NOMO-1 (cell line): Measurements from ENCODE around the gene TNS1.

Source experiments
- DNase-seq, 2 experiments: peaks; one replicate each; lab custom pipeline; 2025; ENCODE audit not compliant: unreplicated experiment in 2 of 2; lab: John Stamatoyannopoulos, UW

Gene TNS1

DNA sequence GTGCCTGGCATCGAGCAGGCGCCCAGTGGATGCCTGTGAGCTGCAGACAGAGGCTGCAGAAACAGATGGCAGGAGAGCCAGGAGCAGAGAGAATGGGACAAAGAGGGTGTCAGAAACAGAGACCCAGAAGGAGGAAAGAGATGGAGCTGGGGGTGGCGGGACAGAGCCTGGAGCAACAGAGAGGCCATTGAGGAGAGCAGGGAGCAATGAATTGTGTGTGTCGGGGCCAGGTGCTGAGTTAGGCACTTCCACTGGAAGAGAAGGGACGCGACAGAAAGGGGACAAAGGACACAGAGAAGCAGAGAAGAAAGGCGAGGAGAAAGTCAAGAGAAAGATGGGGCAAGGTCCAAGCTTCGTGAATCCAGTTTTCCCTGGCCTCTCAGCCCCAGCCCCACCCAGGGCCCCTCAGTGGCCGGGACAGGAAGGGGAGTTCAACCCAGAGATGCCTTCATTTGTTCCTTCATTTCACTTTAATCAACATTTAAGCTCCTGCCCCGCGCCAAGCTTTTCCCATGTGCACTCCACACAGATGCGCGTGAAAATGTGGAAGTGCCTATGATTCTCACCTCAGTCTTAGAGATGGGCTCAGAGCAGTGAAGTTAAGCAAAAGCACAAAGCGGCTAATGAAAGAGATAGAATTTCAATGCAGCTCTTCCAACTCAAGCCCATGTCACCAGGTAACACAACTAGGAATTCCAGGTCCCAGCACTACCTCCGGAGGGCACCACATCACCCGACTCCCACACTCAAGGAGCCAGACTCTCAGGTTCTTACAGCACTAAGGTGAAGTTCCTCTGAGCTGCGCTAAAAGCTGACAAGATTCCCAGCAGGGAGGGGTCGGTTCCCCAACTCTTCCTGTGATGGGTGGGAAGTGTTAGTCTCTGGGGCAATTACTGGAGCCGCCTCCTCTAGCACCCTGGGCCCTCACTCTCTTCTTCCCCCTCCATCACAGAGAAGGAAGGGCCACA is 55.1 kb downstream of the TNS1 start:
- DNase-seq: no peak

DNA sequence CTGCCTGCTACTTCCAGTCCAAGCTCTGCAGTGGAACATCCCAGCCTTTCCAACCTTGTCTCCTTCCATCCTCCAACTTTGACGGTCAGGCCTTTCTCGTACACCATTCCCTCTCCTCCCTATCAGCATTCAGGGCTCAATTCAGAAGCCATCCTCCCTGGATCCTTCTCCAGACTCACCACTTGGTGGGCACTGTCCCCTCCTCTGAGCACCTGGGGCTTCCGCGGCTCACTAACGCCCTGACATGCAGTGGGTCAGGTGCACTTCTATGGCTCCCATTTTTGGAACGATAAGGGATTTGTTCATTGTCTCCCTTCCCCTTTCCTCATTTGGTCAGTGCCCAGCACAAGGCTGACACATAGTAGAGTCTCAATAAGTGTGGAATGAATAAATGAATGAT is 56.7 kb downstream of the TNS1 start:
- no peak for DNase-seq

- no peak for DNase-seq
Measured at GRCh38 chr2:217945530-217945929, 57.3 kb downstream of the TNS1 start.

DNA sequence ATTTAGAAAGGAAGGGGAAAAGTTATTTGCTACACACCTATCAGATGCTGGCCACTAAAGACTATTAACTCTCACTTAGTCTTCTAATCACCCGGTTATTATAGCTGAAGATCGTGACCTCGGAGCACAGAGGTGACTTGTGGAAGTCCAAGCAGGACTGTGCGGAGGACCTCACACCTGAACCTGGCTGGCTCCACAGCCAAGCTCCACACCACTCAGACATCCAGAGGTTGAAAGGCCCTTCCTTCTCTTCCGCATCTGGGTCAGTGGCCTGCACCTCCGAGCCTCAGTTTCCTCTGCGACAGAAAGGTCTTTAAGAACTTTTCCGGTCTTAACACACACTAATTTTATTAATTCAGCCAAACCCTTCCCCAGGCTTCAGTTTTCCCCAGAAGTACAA is 57.9 kb downstream of the TNS1 start:
- no peak for DNase-seq

DNA sequence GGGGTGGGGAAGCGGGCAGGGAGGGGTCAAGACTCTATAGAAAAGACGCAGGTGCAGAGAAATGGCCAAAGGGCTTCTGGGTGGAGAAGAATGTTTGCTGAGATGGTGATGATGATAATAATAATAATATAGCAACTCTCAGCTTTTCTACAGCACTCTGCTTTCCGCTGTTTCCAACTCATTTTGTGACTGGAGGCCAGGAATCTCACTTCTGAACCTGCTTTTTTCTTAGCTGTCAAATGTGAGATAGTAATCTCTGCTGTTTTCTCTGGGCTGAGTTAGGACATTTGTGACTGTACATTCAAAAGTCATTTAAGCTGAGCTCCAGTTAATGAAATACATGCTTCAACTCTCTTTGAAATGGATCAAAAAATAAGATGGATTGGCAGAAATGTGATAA is 58.4 kb downstream of the TNS1 start:
- no peak for DNase-seq

DNA sequence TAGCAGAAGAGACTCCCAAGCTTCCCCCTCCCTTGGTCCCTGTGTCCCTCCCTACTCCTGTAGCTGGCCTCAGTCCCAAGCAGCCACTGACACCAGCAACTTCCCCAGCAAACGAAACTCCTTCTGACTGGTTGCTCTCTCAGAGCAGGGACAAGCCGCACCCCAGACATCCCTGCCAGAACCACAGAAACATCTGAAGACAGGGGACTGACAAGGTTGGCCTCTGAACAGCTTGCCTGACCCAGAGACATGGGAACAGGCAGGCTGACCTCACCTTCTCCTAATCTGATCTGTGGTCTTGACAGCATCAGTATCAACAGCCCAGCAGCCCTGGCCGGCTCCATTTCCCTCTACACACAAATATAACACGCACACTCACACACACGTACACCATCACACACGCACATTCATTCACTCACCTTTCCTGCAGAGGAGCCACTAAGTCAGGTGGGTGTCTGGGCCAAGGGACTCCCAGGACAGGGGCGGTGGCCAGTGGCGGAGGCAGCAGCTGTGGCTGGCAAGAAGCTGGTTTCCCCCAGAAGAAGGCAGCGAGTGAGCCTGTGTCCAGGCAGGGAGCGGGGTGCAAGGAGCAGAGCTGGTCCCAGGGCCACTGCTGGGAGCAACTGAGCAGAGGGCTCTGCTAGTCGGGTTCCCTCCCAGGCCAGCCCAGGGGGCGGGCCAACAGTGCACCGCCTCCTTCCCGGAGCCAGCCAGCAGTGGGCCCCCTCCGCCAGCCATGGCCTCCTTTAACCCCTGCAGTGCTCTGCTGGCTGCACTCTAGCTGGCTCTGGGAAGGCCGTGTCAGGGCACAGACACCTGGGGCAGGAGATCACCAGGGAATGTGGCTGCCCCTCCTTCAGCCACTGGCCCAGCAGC is 59.1 kb downstream of the TNS1 start:
- peak; percentile 50 to 56 for DNase-seq

GRCh38 chr2:217942731-217943335 is 60.0 kb downstream of the TNS1 start:
- DNase-seq: no peak

GRCh38 chr2:217941886-217942728 is 60.7 kb downstream of the TNS1 start:
- DNase-seq: no peak

- no peak for DNase-seq
Measured at GRCh38 chr2:217941339-217941738, 61.5 kb downstream of the TNS1 start.

- no peak for DNase-seq
Measured at GRCh38 chr2:217940261-217941220, 62.3 kb downstream of the TNS1 start.

GRCh38 chr2:217939629-217940245 is 63.1 kb downstream of the TNS1 start:
- no peak for DNase-seq

DNA sequence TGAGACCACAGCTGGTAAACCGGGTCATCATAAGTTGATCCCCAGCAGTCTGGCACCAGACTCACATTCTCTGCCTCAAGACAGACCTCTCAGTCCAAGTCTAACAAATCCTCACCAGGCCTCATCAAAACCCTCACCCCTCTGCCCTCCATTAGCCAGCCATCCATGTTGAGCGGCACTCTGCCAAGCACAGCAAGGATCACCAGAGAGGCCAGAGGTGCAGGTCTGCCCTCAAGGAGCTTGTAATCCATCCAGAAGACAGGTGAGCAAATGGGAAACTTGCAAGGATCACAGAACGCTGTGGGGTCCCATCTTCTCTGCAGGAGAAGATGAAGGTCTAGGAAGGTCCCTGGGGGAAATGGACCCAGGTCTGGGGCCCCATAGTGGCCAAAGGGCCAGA is 63.6 kb downstream of the TNS1 start:
- DNase-seq: no peak

DNA sequence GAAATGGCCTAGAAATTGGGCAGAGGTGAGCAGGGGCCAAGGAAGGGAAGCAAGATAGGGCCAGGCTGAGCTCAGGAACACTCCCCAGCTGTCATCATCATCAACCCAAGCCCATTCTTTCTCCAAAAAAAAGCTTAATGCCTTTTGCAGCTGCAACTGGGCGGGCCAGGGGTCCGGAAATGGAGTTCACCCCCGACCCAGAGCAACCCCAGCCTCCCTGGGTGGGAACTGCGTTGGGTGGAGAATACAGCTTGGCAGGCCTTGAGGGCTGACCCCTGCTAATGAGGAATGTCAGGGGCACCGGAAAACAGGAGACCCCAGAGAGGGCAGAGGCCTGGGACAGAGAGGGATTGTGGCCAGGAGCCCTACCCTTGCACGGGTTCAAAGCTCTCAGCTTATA is 64.8 kb downstream of the TNS1 start:
- no peak for DNase-seq

GRCh38 chr2:217937446-217937845 is 65.3 kb downstream of the TNS1 start:
- DNase-seq: no peak

- DNase-seq: no peak
Measured at GRCh38 chr2:217936952-217937351, 65.8 kb downstream of the TNS1 start.

GRCh38 chr2:217935901-217936684 is 66.7 kb downstream of the TNS1 start:
- no peak for DNase-seq

GRCh38 chr2:217935235-217935879 is 67.4 kb downstream of the TNS1 start:
- no peak for DNase-seq
